Measurements from ENCODE around the gene RASSF7. TPM values are rescaled to one million over a fixed set of nuclear protein-coding genes. Genes with fewer than 3 reads are reported as not detected.
A peak's percentile ranks its signal among the peaks of the same experiment; 100 is the strongest.

RASSF7 gene
- total and polyA plus RNA-seq, 2 of the 8 experiments (the other 6 are each of a cell fraction or from before 2014, with no cell fraction given), result 22.3 to 43.9 TPM

DNA sequence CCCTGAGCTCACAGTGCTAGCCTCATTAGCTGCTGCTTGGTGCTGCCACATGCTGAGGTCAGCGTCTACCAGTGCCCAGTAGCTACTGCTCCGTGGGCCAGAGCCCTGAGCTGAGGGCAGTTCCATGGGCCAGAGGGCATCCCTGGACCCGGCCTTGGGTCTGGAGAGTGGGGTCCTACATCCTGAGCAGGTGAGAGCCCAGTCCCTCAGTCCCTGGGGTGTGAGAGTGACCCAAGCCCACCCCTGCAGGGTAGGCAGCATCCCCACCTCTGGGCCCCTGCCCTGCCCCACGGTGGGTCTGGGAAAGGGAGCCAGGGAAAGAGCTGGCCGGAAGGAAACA, 10.1 kb upstream of the RASSF7 start:
- peaks cover 3% of the 10 kb centered on the region; the same call in 1 of the 2 replicates for H3K23me2 ChIP-seq (ENCODE audit: low read depth, low read length)
- no peak overlapping the region for H3K27ac ChIP-seq (ENCODE audit: low read depth, low read length)
- H2BK20ac ChIP-seq (ENCODE audit: low read length), result no peak overlapping the region
- no peak overlapping the region for H3K4ac ChIP-seq (replicated peaks; ENCODE audit: insufficient read length, low read depth, low read length)
- H3K79me1 ChIP-seq (ENCODE audit: low read depth, low read length), result no peaks in the 10 kb centered on the region
- H2BK12ac ChIP-seq (ENCODE audit: low read depth, low read length), result 0 out of 2 replicates have a peak overlapping the region, but pooled peaks have one; percentile 17
- H4K20me1 ChIP-seq (replicated peaks in 1 of 2; ENCODE audit: control insufficient read depth in 1 of 2, insufficient read depth in 2 of 2, low read length in 2 of 2), result no peaks in the 10 kb centered on the region
- no peak overlapping the region for H3K9ac ChIP-seq (replicated peaks in 1 of 4; ENCODE audit: extremely low read depth in 1 of 4, low read depth in 3 of 4, low read length in 3 of 4)
- H2BK15ac ChIP-seq (ENCODE audit: low read length), result no peak overlapping the region
- no peak overlapping the region for H2BK120ac ChIP-seq (replicated peaks; ENCODE audit: low read depth, low read length)
- ChIA-PET CTCF (ENCODE audit: partially characterized antibody) (interaction anchor here (0.9 to 1.6 kb wide), 4 partner anchors 9 to 12 kb away, joined by 3 to 4 read pairs (median 4); no protein-coding TSS in a partner anchor), POLR2A (ENCODE audit: partially characterized antibody) (no interaction called here)
- TF ChIP-seq, protein P1, sequence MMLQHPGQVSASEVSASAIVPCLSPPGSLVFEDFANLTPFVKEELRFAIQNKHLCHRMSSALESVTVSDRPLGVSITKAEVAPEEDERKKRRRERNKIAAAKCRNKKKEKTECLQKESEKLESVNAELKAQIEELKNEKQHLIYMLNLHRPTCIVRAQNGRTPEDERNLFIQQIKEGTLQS (IDR thresholded peaks at IDR 0.05; ENCODE audit: insufficient read depth, low read depth, low read length), result no peak
- no peak for TF ChIP-seq KDM1A (IDR thresholded peaks at IDR 0.05; ENCODE audit: borderline replicate concordance, low read length)
- TF ChIP-seq HDAC2 (IDR thresholded peaks at IDR 0.05; ENCODE audit: borderline replicate concordance in 1 of 2, low read depth in 2 of 2, low read length in 2 of 2), result no peak
- TF ChIP-seq RNF2 (IDR thresholded peaks at IDR 0.05; ENCODE audit: borderline replicate concordance, low read depth, low read length, missing control alignments, poor library complexity, severe bottlenecking), result no peak
- no peak for TF ChIP-seq POLR2AphosphoS5 (IDR thresholded peaks at IDR 0.05; ENCODE audit: low read depth, low read length)
- no peak overlapping the region for H3K4me3 ChIP-seq (ENCODE audit: extremely low read depth in 1 of 4, insufficient read depth in 2 of 4, low read depth in 3 of 4, low read length in 4 of 4)
- H4K8ac ChIP-seq (ENCODE audit: extremely low read depth, insufficient read depth, low read length), result peak overlapping the region; percentile 68
- no peak overlapping the region for H3K56ac ChIP-seq (replicated peaks; ENCODE audit: insufficient read length, low read depth, low read length)
- DNase-seq (ENCODE audit: low read depth in 1 of 2, low spot score in 2 of 2) (no peak), FAIRE-seq (no peak)
- no peaks in the 10 kb centered on the region for H3K9me3 ChIP-seq (ENCODE audit: insufficient read depth in 2 of 2, low read depth in 1 of 2, low read length in 1 of 2)
- H4K5ac ChIP-seq (ENCODE audit: insufficient read length, low read depth, low read length), result no peak overlapping the region
- H3K23ac ChIP-seq (ENCODE audit: insufficient read length), result no peak overlapping the region
- no peak overlapping the region for H4K91ac ChIP-seq (replicated peaks; ENCODE audit: insufficient read length, low read length)
- H2AFZ ChIP-seq (ENCODE audit: low read length), result no peak overlapping the region
- H3K4me2 ChIP-seq (ENCODE audit: insufficient read depth in 1 of 2, low read depth in 2 of 2, low read length in 2 of 2), result no peak overlapping the region
- peaks cover 1 to 3% (median 3%) of the 10 kb centered on the region in 4 experiments; a peak in 6 of 7 replicates for H3K27me3 ChIP-seq (replicated peaks in 1 of 4; ENCODE audit: control insufficient read depth in 3 of 4, extremely low read depth in 1 of 4, insufficient read depth in 3 of 4, low read length in 3 of 4)
- H3K18ac ChIP-seq (ENCODE audit: extremely low read depth, low read length), result no peak overlapping the region
- WGBS, 2 experiments (ENCODE audit: extremely low coverage in 1 of 2, insufficient coverage in 1 of 2, insufficient read length in 1 of 2, insufficient replicate concordance in 2 of 2, low coverage in 1 of 2, low lambda C conversion rate in 2 of 2, missing lambda C conversion rate in 1 of 2), result 89% methylated on average over 4 of the region's 5 CpGs; no CpG with 5 or more reads in 1 of the 2 experiments
- H3K14ac ChIP-seq (ENCODE audit: insufficient read length), result no peak overlapping the region
- no peak overlapping the region for H2BK5ac ChIP-seq (ENCODE audit: low read depth, low read length)
- no peaks in the 10 kb centered on the region for H3K36me3 ChIP-seq (ENCODE audit: control insufficient read depth in 2 of 4, insufficient read depth in 4 of 4, low read length in 3 of 4)
- H2AK5ac ChIP-seq (ENCODE audit: low read depth, low read length), result no peak overlapping the region
- H3K4me1 ChIP-seq (replicated peaks in 1 of 4; ENCODE audit: control insufficient read depth in 3 of 4, insufficient read depth in 4 of 4, low read length in 3 of 4), result peaks cover 0 to 8% (median 0%) of the 10 kb centered on the region in 4 experiments; a peak in 3 of 7 replicates
- H3K79me2 ChIP-seq (ENCODE audit: control insufficient read depth in 1 of 2, insufficient read depth in 2 of 2, low read length in 2 of 2), result no peaks in the 10 kb centered on the region
